ENCODE data around the gene IPO4. TPM values are rescaled to one million over a fixed set of nuclear protein-coding genes. Genes with fewer than 3 reads are reported as not detected.

The IPO4 gene
- total RNA-seq, 1 experiment from 2014 or later, result 116 TPM

DNA sequence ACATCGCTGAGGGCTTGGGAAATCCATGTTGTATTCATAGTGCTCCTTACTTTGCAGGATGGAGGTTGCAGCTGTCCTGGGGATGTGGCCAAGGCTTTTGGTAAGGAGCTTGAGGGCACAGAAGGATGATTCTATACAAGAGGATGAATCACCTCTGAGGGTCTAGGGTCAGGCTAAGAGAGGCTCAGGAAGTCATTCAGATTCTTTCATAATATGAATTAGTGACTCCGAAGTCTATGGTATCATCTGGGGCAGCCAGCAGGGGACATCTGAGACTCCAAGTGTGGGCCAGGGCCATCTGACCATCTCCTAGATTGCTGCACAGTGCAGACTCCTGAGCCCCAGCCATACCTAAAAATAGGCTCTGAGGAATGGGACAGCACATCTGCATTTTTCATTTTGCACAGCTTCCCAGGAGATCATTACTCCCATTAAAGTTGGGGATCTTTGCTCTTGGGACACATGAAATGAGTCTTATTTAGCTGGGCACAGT, 48.9 kb upstream of the IPO4 start:
- no peaks in the 10 kb centered on the region for H3K79me1 ChIP-seq (ENCODE audit: insufficient read depth, low read depth, low read length, poor library complexity, severe bottlenecking)
- no peak overlapping the region for H2BK12ac ChIP-seq (ENCODE audit: insufficient read length, low read depth, low read length)
- no peaks in the 10 kb centered on the region for H3K27me3 Mint-ChIP-seq (ENCODE audit: low read depth)
- H3K9me3 ChIP-seq (ENCODE audit: control insufficient read depth, low read depth, low read length), result no peaks in the 10 kb centered on the region
- no peak overlapping the region for H2BK5ac ChIP-seq (ENCODE audit: insufficient read length, low read length)
- H2BK120ac ChIP-seq (ENCODE audit: low read depth, low read length, poor library complexity, severe bottlenecking), result no peak overlapping the region
- no peak overlapping the region for H3K23ac ChIP-seq (ENCODE audit: insufficient read length, low read depth, low read length)
- H2BK15ac ChIP-seq (ENCODE audit: low read depth, low read length), result no peak overlapping the region
- no peak overlapping the region for H3K4ac ChIP-seq (ENCODE audit: low read depth, low read length)
- H3K23me2 ChIP-seq (ENCODE audit: insufficient read length, low read depth, low read length, poor library complexity, severe bottlenecking), result peaks cover 15% of the 10 kb centered on the region
- no peak overlapping the region for H3K14ac ChIP-seq (ENCODE audit: insufficient read depth, low read length)
- no peaks in the 10 kb centered on the region for H3K79me2 ChIP-seq (ENCODE audit: insufficient read depth, low read length)
- H3K9ac ChIP-seq (ENCODE audit: extremely low read depth, insufficient read length, low read length), result no peak overlapping the region
- H3K4me2 ChIP-seq (ENCODE audit: insufficient read depth, insufficient read length, low read length), result no peak overlapping the region
- TF ChIP-seq, protein P1, sequence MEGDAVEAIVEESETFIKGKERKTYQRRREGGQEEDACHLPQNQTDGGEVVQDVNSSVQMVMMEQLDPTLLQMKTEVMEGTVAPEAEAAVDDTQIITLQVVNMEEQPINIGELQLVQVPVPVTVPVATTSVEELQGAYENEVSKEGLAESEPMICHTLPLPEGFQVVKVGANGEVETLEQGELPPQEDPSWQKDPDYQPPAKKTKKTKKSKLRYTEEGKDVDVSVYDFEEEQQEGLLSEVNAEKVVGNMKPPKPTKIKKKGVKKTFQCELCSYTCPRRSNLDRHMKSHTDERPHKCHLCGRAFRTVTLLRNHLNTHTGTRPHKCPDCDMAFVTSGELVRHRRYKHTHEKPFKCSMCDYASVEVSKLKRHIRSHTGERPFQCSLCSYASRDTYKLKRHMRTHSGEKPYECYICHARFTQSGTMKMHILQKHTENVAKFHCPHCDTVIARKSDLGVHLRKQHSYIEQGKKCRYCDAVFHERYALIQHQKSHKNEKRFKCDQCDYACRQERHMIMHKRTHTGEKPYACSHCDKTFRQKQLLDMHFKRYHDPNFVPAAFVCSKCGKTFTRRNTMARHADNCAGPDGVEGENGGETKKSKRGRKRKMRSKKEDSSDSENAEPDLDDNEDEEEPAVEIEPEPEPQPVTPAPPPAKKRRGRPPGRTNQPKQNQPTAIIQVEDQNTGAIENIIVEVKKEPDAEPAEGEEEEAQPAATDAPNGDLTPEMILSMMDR (conservative IDR thresholded peaks at IDR 0.05), result no peak
- 0 out of 2 replicates have a peak, but pooled peaks cover 6% of the 10 kb centered on the region for H3K4me1 ChIP-seq (ENCODE audit: insufficient read depth, low read length)
- H4K91ac ChIP-seq (ENCODE audit: insufficient read length, low read depth, low read length), result no peak overlapping the region
- H2BK20ac ChIP-seq (ENCODE audit: low read depth, low read length, poor library complexity, severe bottlenecking), result no peak overlapping the region
- H2AK5ac ChIP-seq (ENCODE audit: insufficient read length, low read length), result no peak overlapping the region
- no peaks in the 10 kb centered on the region for H3K27me3 ChIP-seq (ENCODE audit: insufficient read depth, low read length)
- H3K4me3 Mint-ChIP-seq, result no peak overlapping the region
- no peak for DNase-seq
- peaks cover 2% of the 10 kb centered on the region for H4K20me1 ChIP-seq (ENCODE audit: control insufficient read depth, insufficient read depth, insufficient read length)
- no peak overlapping the region for H2AFZ ChIP-seq (ENCODE audit: low read length)
- H3K36me3 Mint-ChIP-seq (ENCODE audit: insufficient read depth in 1 of 3, low read depth in 3 of 3), result peaks cover 35 to 68% (median 67%) of the 10 kb centered on the region in 3 experiments; a peak in 6 of 7 replicates
- H3K56ac ChIP-seq (ENCODE audit: insufficient read length, low read depth, low read length), result no peak overlapping the region
- no peak overlapping the region for H4K5ac ChIP-seq (ENCODE audit: insufficient read length, low read depth, low read length)
- peaks cover 10 to 17% of the 10 kb centered on the region in 2 experiments for H3K4me1 Mint-ChIP-seq
- no peak overlapping the region for H4K8ac ChIP-seq (replicated peaks; ENCODE audit: insufficient read length, low read depth, low read length)
- no peak overlapping the region for H3K18ac ChIP-seq (ENCODE audit: insufficient read length, low read depth, low read length)
- no peak overlapping the region for H3K27ac ChIP-seq (ENCODE audit: insufficient read length, low read depth, low read length)
- H3T11ph ChIP-seq (ENCODE audit: low read length), result no peak overlapping the region
- no peak overlapping the region; a peak in 1 of 7 replicates for H3K27ac Mint-ChIP-seq
- no peaks in the 10 kb centered on the region for H3K9me3 Mint-ChIP-seq
- no CpG with 5 or more reads among the region's 2 CpGs for WGBS (ENCODE audit: extremely low coverage, insufficient read length, low lambda C conversion rate)
